RWPE2 (cell line): ENCODE measurements around the gene TUBG2.

Experiments used
- ATAC-seq: fragments of 200-7000 bp; cut with Tn5 transposase; 3 replicates; pipeline ENCODE4 v1.9.1; 2021; ENCODE audit warnings: low read depth
- DNase-seq: peaks from one replicate; pipeline ENCODE4 v3.0.0-alpha.2; 2020; ENCODE audit warnings: low spot score
- H3K27ac ChIP-seq: fragments of 450-650 bp; 2 replicates; pipeline ENCODE4 v1.5.1; 2017; ENCODE audit warnings: mild to moderate bottlenecking; ENCODE audit not compliant: poor library complexity, severe bottlenecking
- H3K27me3 ChIP-seq: fragments of 250-450 bp; sonication (Bioruptor Pico); 2 replicates; pipeline ENCODE4 v1.5.1; 2021; ENCODE audit warnings: mild to moderate bottlenecking, moderate library complexity; ENCODE audit not compliant: insufficient read depth, poor library complexity, severe bottlenecking
- H3K36me3 ChIP-seq: fragments of 250-450 bp; sonication (Bioruptor Pico); 2 replicates; pipeline ENCODE4 v1.5.1; 2020; ENCODE audit warnings: low read depth, mild to moderate bottlenecking, moderate library complexity
- H3K4me1 ChIP-seq: fragments of 250-450 bp; sonication (Bioruptor Pico); 2 replicates; pipeline ENCODE4 v1.5.1; 2021; ENCODE audit warnings: mild to moderate bottlenecking, moderate library complexity; ENCODE audit not compliant: insufficient read depth, poor library complexity, severe bottlenecking
- H3K4me3 ChIP-seq: fragments of 250-450 bp; sonication (Bioruptor Pico); 2 replicates; pipeline ENCODE4 v1.5.1; 2021; ENCODE audit warnings: mild to moderate bottlenecking, moderate library complexity; ENCODE audit not compliant: severe bottlenecking
- H3K9me3 ChIP-seq: fragments of 250-450 bp; sonication (Bioruptor Pico); 2 replicates; pipeline ENCODE4 v1.5.1; 2021; ENCODE audit warnings: mild to moderate bottlenecking, moderate library complexity; ENCODE audit not compliant: severe bottlenecking
- TF ChIP-seq, protein P1 (sequence below): fragments of 450-650 bp; IDR thresholded peaks from one replicate; pipeline ENCODE4 v1.5.1; 2017; ENCODE audit warnings: mild to moderate bottlenecking, moderate library complexity; ENCODE audit not compliant: poor library complexity, severe bottlenecking

TUBG2 gene

DNA sequence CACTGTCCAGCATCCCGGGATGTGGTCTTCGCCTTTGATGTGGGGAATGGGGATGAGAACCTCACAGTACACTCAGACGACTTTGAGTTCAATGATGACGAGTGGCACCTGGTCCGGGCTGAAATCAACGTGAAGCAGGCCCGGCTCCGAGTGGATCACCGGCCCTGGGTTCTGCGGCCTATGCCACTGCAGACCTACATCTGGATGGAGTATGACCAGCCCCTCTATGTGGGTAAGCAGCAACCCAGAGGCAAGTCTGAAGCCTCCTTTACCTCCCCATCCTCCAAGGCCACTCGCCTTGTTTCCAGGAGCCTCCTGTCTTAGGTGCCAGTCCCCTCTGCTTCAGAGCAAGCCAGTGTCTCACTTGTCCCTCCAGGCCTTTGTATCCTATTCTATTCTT lies 33.4 kb downstream of the TUBG2 start:
- no peak for ATAC-seq

DNA sequence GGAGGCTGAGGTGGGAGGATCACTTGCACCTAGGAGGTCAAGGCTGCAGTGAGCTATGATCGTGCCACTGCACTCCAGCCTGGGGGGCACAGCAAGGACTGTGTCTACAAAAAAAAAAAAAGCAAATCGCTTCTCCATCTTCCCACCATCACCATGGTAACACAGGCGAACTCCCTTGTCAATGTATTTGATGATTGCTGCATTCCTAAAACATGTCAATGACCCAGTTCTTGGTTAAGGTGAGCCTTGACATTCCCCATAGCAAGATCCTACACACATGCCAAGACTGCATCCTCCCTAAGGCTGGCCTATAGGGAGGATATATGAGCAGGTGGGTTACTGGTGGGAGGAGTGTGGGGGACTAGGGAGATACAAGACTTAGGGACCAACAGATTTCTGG lies 35.4 kb downstream of the TUBG2 start:
- no peaks in the 10 kb centered on the region for H3K4me1 ChIP-seq
- no peaks in the 10 kb centered on the region for H3K9me3 ChIP-seq
- 0 out of 2 replicates have a peak, but pooled peaks cover 1% of the 10 kb centered on the region for H3K36me3 ChIP-seq
- DNase-seq, result no peak
- no peak overlapping the region for H3K27ac ChIP-seq
- no peak overlapping the region for H3K4me3 ChIP-seq
- TF ChIP-seq, protein P1, sequence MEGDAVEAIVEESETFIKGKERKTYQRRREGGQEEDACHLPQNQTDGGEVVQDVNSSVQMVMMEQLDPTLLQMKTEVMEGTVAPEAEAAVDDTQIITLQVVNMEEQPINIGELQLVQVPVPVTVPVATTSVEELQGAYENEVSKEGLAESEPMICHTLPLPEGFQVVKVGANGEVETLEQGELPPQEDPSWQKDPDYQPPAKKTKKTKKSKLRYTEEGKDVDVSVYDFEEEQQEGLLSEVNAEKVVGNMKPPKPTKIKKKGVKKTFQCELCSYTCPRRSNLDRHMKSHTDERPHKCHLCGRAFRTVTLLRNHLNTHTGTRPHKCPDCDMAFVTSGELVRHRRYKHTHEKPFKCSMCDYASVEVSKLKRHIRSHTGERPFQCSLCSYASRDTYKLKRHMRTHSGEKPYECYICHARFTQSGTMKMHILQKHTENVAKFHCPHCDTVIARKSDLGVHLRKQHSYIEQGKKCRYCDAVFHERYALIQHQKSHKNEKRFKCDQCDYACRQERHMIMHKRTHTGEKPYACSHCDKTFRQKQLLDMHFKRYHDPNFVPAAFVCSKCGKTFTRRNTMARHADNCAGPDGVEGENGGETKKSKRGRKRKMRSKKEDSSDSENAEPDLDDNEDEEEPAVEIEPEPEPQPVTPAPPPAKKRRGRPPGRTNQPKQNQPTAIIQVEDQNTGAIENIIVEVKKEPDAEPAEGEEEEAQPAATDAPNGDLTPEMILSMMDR, result no peak
- no peak; the same call in 2 of the 3 replicates for ATAC-seq
- H3K27me3 ChIP-seq, result no peaks in the 10 kb centered on the region

More for the DNA sequence above, 33.4 kb downstream of the TUBG2 start:
- Histone ChIP-seq H3K36me3 (no peaks in the 10 kb centered on the region), H3K27me3 (no peaks in the 10 kb centered on the region), H3K4me1 (no peaks in the 10 kb centered on the region), H3K27ac (no peak overlapping the region), H3K9me3 (no peaks in the 10 kb centered on the region), H3K4me3 (no peak overlapping the region)
- TF ChIP-seq, protein P1, result no peak
- no peak for DNase-seq

DNA sequence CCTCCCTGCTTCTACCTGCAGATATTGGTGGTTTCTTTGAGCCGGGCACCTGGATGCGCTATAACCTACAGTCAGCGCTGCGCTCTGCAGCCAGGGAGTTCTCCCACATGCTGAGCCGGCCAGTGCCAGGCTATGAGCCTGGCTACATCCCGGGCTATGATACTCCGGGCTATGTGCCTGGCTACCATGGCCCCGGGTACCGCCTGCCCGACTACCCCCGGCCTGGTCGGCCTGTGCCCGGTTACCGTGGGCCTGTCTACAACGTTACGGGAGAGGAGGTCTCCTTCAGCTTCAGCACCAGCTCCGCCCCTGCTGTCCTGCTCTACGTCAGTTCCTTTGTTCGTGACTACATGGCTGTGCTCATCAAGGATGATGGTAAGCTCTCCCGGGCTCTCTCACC lies 36.4 kb downstream of the TUBG2 start:
- H3K9me3 ChIP-seq, result no peaks in the 10 kb centered on the region
- no peak overlapping the region for H3K27ac ChIP-seq
- TF ChIP-seq, protein P1, result no peak
- DNase-seq (peak; percentile 56), ATAC-seq (no peak)
- H3K4me3 ChIP-seq, result no peak overlapping the region
- H3K4me1 ChIP-seq, result no peaks in the 10 kb centered on the region
- no peaks in the 10 kb centered on the region for H3K27me3 ChIP-seq
- H3K36me3 ChIP-seq, result 0 out of 2 replicates have a peak, but pooled peaks cover 4% of the 10 kb centered on the region

DNA sequence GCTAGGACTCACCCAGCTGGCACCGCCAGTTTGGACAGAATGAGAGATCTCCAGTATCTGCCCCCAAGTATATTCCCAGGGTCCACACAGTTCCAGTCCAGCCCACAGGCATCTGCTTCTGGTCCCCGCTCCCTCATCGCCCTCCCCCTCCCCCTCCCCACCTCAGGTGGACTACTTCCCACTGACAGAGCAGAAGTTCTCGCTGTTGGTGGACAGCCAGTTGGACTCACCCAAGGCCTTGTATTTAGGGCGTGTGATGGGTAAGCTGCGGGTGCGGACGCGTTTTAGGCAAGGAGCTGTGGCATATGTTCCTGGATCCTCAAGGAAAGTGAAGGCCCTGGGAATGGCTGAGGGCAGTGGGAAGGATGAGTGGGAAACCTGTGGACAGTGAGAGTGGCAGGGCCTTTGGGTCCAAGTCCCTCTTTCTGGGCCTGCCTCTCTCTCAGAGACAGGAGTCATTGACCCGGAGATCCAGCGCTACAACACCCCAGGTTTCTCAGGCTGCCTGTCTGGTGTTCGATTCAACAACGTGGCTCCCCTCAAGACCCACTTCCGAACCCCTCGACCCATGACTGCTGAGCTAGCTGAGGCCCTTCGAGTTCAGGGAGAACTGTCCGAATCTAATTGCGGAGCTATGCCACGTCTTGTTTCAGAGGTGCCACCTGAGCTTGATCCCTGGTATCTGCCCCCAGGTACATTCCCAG lies 38.2 kb downstream of the TUBG2 start:
- Histone ChIP-seq H3K36me3 (0 out of 2 replicates have a peak, but pooled peaks cover 4% of the 10 kb centered on the region), H3K27me3 (no peaks in the 10 kb centered on the region), H3K4me3 (no peak overlapping the region), H3K9me3 (no peaks in the 10 kb centered on the region), H3K27ac (no peak overlapping the region), H3K4me1 (no peaks in the 10 kb centered on the region)
- TF ChIP-seq, protein P1, result no peak
- DNase-seq (peak; percentile 16), ATAC-seq (no peak)
